HEK293 (cell line): ENCODE measurements around the gene GSTM5.
"Not testable (repeated sequence)": the region's sequence is repeated elsewhere in the genome, so short reads cannot be mapped to it uniquely, and the experiment has no call there.

Experiments
- GLI4 ChIP-seq: fragments of 450-650 bp; formaldehyde crosslinking; IDR thresholded peaks from 2 replicates; pipeline ENCODE4 v1.5.1; 2016; ENCODE audit warnings: missing biosample characterization, missing genetic modification characterization
- SP2 ChIP-seq: fragments of 450-650 bp; formaldehyde crosslinking; IDR thresholded peaks from 2 replicates; pipeline ENCODE4 v1.5.1; 2016; ENCODE audit warnings: missing biosample characterization, missing genetic modification characterization
- TRIM28 ChIP-seq: IDR thresholded peaks from 2 replicates; pipeline ENCODE4 v1.6.1; 2011; ENCODE audit warnings: low read length, control low read depth, borderline replicate concordance
- ZFHX2 ChIP-seq: fragments of 450-650 bp; formaldehyde crosslinking; conservative IDR thresholded peaks from 2 replicates; pipeline ENCODE4 v1.5.1; 2016; ENCODE audit warnings: missing biosample characterization, missing genetic modification characterization
- ZNF157 ChIP-seq: fragments of 450-650 bp; formaldehyde crosslinking; IDR thresholded peaks from 2 replicates; pipeline ENCODE4 v1.5.1; 2016; ENCODE audit warnings: missing biosample characterization, missing genetic modification characterization
- ZNF239 ChIP-seq: fragments of 450-650 bp; formaldehyde crosslinking; IDR thresholded peaks from 2 replicates; pipeline ENCODE4 v1.5.1; 2016; ENCODE audit warnings: missing biosample characterization, missing genetic modification characterization
- ZNF274 ChIP-seq, 2 experiments: fragments of 200-500 bp in 1 of 2; fragments of 450-650 bp in 1 of 2; sonication (Bioruptor generic) in 1 of 2; formaldehyde crosslinking in 1 of 2; IDR thresholded peaks; 2 replicates each; pipeline versions ENCODE4 v1.5.1 to v1.6.1; 2014 to 2016; ENCODE audit warnings: borderline replicate concordance in 1 of 2, inconsistent platforms in 1 of 2, low read length in 1 of 2, missing biosample characterization in 1 of 2, missing genetic modification characterization in 1 of 2
- ZNF416 ChIP-seq: fragments of 450-650 bp; formaldehyde crosslinking; IDR thresholded peaks from 2 replicates; pipeline ENCODE4 v1.5.1; 2016; ENCODE audit warnings: missing biosample characterization, missing genetic modification characterization
- TF ChIP-seq, protein P1 (sequence below): fragments of 450-650 bp; formaldehyde crosslinking; IDR thresholded peaks from 2 replicates; pipeline ENCODE4 v1.5.1; 2016; ENCODE audit warnings: missing biosample characterization, missing genetic modification characterization
- TF ChIP-seq, protein P2 (sequence below): fragments of 450-650 bp; formaldehyde crosslinking; IDR thresholded peaks from 2 replicates; pipeline ENCODE4 v1.5.1; 2016; ENCODE audit warnings: missing biosample characterization, missing genetic modification characterization

GRCh38 chr1:109676683-109677381, 35.2 kb upstream of the GSTM5 start:
- not testable (repeated sequence) for TF ChIP-seq GLI4 (tag by site-specific recombination); ZNF416 (tag by site-specific recombination); ZFHX2 (tag by site-specific recombination); ZNF157 (tag by site-specific recombination); TRIM28; ZNF274 (IDR thresholded peaks at IDR 0.05; ENCODE audit: low read length); ZNF274 (tag by site-specific recombination; IDR thresholded peaks at IDR 0.05; ENCODE audit: borderline replicate concordance); ZNF239 (tag by site-specific recombination); SP2 (tag by site-specific recombination)
- TF ChIP-seq, protein P1, sequence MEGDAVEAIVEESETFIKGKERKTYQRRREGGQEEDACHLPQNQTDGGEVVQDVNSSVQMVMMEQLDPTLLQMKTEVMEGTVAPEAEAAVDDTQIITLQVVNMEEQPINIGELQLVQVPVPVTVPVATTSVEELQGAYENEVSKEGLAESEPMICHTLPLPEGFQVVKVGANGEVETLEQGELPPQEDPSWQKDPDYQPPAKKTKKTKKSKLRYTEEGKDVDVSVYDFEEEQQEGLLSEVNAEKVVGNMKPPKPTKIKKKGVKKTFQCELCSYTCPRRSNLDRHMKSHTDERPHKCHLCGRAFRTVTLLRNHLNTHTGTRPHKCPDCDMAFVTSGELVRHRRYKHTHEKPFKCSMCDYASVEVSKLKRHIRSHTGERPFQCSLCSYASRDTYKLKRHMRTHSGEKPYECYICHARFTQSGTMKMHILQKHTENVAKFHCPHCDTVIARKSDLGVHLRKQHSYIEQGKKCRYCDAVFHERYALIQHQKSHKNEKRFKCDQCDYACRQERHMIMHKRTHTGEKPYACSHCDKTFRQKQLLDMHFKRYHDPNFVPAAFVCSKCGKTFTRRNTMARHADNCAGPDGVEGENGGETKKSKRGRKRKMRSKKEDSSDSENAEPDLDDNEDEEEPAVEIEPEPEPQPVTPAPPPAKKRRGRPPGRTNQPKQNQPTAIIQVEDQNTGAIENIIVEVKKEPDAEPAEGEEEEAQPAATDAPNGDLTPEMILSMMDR (tag by site-specific recombination), result not testable (repeated sequence)
- TF ChIP-seq, protein P2, sequence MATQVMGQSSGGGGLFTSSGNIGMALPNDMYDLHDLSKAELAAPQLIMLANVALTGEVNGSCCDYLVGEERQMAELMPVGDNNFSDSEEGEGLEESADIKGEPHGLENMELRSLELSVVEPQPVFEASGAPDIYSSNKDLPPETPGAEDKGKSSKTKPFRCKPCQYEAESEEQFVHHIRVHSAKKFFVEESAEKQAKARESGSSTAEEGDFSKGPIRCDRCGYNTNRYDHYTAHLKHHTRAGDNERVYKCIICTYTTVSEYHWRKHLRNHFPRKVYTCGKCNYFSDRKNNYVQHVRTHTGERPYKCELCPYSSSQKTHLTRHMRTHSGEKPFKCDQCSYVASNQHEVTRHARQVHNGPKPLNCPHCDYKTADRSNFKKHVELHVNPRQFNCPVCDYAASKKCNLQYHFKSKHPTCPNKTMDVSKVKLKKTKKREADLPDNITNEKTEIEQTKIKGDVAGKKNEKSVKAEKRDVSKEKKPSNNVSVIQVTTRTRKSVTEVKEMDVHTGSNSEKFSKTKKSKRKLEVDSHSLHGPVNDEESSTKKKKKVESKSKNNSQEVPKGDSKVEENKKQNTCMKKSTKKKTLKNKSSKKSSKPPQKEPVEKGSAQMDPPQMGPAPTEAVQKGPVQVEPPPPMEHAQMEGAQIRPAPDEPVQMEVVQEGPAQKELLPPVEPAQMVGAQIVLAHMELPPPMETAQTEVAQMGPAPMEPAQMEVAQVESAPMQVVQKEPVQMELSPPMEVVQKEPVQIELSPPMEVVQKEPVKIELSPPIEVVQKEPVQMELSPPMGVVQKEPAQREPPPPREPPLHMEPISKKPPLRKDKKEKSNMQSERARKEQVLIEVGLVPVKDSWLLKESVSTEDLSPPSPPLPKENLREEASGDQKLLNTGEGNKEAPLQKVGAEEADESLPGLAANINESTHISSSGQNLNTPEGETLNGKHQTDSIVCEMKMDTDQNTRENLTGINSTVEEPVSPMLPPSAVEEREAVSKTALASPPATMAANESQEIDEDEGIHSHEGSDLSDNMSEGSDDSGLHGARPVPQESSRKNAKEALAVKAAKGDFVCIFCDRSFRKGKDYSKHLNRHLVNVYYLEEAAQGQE (tag by site-specific recombination), result not testable (repeated sequence)
